Left renal cortex interstitium (tissue), 4 donors: ENCODE data around the gene ADISSP. TPM values are rescaled to one million over a fixed set of nuclear protein-coding genes. Genes with fewer than 3 reads are reported as not detected.
A peak's percentile ranks its signal among the peaks of the same experiment; 100 is the strongest.

Experiments used
- DNase-seq, 4 donors: peaks; one replicate each; pipeline ENCODE4 v3.0.0-alpha.2; 2013; ENCODE audit warnings: low read depth in 4 of 4, low spot score in 2 of 4, missing footprints in 1 of 4
- polyA plus RNA-seq, 4 donors: library from polyadenylated mRNA; unstranded; fragments of 120-200 nt; gene quantifications; one replicate each; pipeline ENCODE4 v1.2.1, GENCODE V29; 2013; ENCODE audit not compliant: insufficient read length in 4 of 4

The ADISSP gene
- polyA plus RNA-seq, 4 donors = 19.4 to 37.2 (median 26.1) TPM

DNA sequence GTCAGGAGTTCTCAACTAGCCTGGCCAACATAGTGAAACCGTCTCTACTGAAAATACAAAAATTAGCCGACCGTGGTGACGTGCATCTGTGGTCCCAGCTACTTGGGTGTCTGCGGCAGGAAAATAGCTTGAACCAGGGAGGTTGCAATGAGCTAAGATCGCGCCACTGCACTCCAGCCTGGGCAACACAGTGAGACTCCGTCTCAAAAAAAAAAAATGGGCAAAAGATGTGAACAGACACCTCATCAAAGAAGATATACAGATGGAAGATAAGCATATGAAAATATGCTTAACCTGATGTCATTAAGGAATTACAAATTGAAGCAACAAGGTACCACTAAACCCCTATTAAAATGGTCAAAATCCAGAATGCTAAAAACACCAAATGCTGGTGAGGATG, 44.3 kb downstream of the ADISSP start:
- no peak for DNase-seq

DNA sequence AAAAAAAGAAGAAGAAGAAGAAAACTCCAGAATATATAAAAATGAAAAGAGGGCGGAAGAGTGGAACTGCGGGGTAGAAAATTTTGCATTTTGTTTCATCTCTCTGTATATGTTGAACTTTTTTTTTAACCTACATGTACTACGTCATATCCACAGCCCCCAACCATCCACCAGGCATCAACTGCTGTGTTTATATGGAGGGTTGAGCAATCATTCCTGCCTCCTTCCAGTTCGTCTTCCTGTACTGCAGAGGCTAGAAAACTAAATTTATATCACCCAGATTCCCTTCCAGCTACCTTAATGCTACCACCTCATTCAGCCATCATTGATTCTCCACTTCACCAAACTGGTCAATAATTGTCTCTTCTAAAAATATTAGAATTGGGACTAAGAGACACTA, 45.6 kb downstream of the ADISSP start:
- no peak for DNase-seq

DNA sequence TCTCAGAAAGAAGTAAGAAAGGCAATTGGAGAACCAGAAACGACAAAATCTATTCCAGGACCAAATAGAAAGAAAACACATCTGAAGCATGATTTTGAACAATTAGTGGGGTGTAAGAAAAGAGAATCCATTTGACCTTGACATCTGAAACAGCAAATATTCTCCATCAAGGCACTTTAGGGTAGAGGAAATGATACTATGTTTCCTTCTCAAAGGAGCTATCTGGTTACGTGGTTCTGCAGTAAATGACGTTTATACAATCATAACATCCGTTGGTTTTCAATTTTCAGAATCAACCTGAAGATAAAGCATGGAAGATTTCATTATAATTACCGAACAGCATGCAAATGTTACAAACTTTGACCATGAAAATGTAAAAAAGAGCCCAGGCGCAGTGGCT, 46.9 kb downstream of the ADISSP start:
- DNase-seq = no peak

DNA sequence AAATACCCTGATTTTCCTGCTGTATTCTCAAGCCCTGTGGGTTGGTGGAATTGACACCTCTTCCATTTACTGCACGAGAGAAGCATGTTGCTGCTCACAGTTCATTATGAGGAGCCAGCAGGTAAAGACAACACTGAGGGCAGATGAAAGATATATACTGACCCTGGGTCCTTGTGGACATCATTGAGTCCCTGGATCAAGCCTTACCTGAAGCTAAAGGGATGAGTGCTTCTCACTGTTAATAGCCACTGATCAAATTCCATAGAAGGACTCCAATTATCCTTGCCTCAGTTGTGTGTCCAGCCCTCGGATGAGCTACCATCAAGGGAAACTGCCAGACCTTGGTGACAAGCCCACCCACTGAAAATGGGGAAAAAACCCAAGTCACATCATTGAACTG, 47.5 kb downstream of the ADISSP start:
- no peak for DNase-seq

DNA sequence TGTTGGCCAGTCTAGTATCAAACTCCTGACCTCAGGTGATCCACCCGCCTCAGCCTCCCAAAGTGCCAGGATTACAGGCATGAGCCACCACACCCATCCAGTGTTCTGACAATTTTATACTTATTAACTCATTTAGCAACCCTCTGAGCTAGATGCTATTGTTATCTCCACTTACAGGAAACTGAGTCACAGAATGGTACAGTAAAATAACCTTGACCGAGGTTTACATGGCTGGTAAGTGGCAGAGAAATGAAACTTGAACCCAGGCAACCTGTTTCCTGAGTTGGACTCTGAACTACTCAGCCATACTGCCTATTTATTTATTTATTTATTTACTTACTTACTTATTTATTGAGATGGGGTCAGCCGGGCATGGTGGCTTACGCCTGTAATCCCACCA, 48.5 kb downstream of the ADISSP start:
- DNase-seq = no peak

DNA sequence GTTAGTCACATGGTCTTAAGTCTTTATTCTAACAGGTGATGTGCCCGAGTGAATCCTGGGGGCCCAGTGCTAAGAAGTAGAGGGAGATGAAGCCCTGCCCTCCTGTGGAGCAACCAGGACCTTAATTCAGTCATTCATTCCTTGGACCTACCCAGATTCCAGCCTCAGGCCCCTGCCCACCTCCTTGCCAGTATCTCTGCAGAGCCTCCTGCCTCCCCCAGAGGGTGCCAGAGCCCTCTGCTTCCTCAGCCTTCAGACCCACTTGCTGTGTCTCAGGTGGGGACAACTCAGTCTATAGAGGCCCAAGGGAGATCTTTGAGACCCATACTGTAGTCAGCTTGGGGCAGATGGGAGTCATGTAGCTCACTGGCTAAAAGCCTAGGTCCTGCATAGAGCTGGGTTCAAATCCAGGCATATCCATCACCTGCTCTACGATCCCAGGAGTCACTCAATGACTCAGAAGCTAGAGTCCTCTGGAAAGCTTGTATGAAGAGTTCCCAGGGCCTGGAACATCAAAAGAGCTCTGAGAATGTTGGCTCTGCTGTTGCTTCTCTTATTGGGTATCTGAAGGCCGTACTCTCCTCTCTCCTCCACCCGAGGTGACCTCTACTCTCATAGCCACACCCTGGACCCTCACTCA, 51.2 kb downstream of the ADISSP start:
- peak in 1 of 4 donors; percentile 51 for DNase-seq

DNA sequence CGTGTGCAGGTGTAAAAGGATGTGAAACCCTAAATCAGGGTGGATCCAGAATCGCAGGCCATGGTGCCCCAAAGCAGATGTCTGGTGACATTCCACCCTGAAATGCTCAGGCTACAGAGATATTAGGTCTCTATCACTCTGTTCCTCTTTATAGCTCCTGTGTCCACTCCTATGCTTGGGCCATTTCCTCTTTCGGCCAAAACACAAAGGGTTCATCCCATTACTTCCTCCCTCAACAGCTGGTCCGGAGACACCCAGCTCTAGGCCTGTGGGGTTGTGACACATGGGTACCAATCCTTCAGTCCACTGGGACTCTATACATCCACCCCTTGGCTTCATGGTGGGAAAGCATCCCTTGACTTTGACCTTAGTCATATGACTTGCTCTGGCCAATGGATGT, 53.5 kb downstream of the ADISSP start:
- DNase-seq = no peak

DNA sequence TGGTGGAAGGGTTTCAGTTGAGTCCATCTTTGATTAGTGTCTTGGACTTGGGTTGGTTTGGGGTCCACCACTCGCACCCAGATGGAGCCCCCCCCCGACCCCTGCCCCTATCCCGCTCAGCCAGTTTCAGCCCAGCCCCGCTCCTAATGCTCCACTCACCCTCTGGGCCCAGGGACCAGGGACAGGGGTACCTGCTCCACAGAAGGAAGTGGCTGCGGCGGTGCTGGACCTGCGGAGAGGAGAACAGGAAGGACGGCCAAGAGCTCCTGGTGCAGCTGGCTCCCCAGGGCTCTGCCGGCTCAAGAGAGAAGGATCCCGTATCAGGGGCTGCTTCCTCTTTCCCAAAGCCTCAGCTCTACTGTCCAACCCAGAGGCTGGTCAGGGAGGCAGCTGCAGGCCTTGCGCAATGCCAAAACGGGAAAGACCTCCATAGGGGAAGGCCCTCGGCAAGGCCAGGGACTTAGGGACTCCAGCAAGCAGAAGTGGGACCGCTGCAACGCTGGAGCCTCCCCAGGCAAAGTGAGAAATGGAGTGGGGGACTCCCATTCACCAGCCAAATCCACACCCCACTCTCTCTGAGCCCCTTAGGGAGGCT, 55.2 kb downstream of the ADISSP start, which contains the start of gene SIGLEC1:
Gene SIGLEC1, minus strand, starts transcription at position 322 of the 595 bp plus-strand sequence. CDS start 5,472 bp downstream, outside the sequence.
- DNase-seq = no peak

DNA sequence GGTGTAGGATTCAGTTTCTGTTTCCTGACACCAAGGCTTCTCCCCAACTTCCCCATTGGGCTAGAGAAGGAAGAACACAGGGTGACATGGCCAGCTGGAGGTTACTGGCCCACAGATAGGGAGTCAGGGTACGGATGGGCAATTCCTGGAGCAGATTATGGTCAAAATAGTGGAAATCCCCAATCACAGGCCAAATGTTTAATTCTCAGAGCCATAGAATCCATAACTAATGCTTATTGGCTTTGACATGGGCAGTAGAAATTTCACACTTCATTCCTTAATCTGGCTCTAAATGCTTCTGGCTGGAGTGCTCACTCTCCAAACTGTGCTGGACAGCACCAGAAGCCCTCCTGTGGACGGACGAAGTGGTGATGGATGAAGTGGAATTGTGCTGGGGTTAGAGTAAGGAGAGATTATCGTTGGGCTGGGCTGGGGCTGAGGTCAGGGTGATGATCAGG, 56.0 kb downstream of the ADISSP start:
- DNase-seq = no peak

DNA sequence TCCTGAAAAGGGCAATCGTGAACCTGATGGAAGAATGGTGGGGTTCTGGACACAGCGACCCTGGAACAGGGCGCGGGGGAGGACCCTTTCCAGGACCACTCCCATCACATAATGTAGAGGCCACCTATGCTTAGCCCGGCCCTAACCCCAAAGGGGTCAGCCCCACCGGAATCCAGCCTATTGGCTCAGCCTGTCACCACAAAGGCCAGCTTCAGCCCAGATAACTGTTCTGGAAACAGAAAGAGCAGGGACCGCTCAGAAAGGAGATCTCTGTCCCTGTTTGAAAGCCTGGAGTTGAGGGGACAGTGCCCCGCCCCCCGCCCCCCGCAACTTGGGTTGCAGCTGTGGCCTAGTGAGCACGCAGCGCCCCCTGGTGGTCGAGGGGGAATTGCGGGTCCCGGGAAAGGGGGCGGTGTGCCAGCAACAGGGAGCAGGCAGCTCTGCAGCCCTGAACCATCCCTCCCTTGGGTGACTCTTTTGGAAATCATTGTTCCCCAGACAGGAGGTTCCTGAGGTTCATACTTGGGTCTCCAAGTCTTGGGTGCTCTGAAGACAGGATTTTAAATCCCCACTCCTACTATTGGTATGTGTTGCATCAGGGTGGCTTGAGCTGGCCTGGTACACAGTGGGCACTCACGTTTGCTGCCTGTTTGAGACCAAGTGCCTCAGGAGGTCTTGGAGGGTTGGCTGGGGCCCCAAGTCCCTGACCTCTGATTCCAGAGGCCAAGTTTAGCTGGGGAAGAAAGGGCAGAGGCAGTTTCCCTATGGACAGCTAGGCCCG, 56.7 kb downstream of the ADISSP start:
- DNase-seq = peak in 1 of 4 donors; percentile 41

DNA sequence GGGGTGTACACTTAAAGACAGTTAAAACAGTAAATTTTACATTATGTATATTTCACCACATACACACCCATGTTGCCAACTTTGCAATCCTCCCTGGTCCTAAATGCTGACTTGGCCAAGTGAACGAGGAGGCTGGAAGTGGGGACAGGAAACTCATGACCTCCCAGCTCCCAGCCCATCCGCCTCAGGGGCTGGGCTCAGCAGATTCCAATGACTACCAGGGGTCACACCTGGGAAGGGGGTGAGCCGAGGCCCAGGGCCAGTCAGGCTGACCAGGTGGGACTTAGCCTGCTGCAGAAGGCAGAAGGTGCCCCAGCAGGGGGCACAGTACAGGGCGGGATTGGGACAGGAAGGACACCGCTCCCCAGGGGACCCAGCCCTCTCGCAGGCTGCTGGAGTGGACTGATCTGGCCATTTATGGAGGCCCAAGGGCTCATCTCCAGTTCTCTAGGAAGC, 57.5 kb downstream of the ADISSP start:
- no peak for DNase-seq

DNA sequence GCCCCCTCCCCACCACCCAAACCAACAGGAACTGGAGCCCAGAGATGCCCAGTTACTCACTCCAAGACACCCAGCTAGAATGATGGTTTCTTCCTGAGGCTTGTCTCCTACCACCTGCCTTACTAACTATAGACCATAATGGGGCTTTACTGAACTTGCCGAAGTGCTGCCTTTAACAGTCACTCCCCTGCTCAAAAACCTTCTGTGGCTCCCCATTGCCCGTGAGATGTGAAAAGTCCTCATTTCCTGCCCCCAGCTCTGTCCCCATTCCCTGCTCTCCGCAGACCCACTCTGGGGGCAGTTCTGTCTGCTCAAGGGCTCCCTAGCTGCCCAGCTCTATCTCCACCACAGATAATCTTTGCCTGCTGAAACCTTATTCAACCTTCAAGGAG, 60.0 kb downstream of the ADISSP start:
- no peak for DNase-seq

DNA sequence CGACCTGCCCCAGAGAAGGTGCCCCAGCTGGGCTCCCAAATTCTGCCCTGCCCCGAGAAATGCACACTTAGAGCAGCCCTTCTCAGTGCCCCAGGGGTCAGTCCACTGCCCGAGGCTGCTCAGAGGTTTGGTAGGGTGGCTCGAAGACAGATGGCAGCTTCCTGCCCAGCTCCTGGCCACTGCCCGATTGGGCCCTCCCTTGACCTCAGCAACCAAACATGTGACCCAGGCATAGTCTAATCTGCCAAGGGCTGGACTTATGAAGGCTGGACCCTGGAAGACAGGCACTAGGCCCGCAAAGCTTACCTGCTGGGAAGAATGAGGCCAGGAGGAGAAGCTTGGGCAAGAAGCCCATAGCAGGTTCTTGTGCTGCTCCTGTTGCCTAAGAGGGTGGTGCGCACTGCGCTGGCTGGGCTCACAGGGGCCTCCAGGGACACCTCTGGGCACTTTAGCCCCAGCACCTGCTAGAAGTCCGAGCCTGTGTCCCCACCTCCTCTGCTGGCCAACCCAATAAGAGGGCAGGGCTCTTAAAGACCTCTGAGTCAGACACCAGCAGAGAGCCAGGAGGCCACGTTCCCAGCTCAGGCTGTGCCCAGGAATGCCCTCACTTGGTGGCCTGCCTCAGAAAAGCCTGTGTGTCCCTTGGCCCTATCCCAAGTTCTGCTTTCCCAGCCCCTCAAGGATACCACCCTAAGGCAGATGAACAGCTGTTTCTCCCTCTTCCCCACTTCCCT, 60.6 kb downstream of the ADISSP start:
- no peak for DNase-seq

DNA sequence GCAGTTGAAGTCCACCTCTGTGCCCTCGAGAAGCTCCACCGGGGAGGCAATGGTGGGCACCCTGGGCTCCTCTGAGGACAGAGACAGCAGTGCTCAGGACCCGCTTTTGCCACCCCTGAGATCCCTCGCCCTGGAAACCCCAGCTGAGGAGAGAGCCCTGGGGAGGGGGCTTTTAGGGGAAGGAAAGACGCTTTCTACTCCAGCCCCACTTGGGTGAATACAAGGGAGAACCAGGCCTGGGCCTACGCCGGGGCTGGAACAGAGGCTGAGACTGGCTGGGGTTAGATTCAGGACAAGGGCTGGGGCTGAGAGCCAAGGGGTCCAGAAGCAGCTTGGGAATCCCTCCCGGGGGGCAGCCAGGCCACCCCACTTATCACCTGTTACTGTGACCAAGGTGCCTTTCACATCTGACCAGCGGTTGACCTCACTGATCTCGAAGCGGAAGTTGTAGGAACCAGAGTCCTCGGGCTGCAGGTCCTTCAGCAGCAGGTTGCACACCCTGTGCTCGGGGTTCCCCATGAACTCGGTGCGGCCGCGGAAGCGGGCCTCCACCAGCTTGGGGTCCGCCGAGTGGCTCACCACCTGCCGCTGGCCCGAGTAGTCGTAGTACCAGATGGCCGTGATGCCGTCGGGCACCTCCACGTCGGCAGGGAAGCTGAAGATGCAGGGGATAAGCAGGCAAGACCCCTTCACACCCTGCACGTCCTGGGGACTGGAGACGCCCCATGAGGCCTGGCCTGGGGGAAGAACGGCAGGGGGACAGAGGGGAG, 61.4 kb downstream of the ADISSP start:
- no peak for DNase-seq

DNA sequence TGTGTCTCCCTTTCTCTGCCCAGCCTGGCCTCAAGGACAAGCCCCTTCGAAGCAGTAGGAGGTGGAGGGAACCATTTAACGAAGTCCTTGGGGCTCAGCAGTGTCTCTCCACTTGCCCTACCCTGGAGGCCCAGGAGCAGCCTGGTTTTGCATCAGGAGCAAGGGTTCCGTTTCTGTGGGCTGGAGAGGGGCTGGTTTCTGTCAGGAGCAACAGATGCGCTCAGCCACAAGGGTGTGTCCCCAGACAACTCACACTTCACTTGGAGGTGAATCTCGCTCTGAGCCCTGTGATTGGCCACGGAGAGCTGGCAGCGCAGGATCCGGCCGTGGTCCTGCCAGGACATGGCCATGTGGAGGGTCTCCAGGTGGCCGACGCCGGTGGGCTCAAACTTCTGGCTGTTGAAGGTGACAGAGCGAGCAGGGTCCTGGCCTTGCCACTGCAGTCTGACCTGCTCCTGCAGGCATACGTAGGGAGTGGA, 62.0 kb downstream of the ADISSP start:
- DNase-seq = no peak

DNA sequence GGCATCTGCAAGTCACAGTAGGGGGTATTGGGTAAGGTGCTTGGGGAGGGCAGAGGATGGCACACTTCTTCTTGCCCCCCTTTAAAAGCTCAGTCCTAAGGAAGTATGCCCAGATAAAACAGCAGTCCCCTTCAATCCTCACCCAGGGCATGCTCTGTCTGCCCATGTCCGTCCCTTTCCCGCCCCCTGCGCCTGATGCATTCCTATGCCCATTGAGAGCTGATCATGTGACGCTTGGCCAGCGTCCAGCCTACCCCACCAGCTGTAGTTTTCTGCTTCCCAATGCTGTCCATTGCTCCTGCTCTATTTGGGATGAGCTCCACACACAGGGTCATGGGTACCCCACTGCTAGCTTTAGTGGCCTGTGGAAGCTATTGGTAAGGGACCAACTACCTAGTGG, 63.5 kb downstream of the ADISSP start:
- DNase-seq = no peak
